ENCODE data around the gene SENP7.

DNA sequence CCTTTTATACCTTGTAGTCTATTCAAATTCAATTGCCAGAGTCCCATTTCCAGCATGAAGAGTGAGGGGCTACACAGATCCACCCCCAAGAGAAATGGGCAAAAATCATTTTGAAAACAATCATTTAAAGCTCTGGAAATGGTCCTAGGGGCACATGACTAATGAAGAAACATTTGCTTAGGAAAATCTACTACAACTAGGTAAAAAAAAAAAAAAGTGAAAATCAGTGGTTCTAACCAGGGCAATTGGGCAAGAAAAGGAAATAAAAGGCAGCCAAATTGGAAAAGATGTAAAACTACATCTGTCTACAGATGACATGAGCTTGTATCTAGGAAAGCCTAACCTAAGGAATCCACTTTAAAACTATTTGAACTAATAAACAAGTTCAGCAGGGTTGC is 202.0 kb downstream of the SENP7 start:
- TF ChIP-seq, protein P1, sequence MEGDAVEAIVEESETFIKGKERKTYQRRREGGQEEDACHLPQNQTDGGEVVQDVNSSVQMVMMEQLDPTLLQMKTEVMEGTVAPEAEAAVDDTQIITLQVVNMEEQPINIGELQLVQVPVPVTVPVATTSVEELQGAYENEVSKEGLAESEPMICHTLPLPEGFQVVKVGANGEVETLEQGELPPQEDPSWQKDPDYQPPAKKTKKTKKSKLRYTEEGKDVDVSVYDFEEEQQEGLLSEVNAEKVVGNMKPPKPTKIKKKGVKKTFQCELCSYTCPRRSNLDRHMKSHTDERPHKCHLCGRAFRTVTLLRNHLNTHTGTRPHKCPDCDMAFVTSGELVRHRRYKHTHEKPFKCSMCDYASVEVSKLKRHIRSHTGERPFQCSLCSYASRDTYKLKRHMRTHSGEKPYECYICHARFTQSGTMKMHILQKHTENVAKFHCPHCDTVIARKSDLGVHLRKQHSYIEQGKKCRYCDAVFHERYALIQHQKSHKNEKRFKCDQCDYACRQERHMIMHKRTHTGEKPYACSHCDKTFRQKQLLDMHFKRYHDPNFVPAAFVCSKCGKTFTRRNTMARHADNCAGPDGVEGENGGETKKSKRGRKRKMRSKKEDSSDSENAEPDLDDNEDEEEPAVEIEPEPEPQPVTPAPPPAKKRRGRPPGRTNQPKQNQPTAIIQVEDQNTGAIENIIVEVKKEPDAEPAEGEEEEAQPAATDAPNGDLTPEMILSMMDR (IDR thresholded peaks at IDR 0.05), result no peak
- TF ChIP-seq POLR2A (IDR thresholded peaks at IDR 0.05) (no peak), POLR2AphosphoS5 (IDR thresholded peaks at IDR 0.05) (no peak), EP300 (IDR thresholded peaks at IDR 0.05) (no peak)
